Spleen (tissue), 11 donors: ENCODE data around the gene AMTN. TPM values are rescaled to one million over a fixed set of nuclear protein-coding genes. Genes with fewer than 3 reads are reported as not detected.

ENCODE experiments used
- DNase-seq: peaks from one replicate; pipeline ENCODE4 v3.0.0-alpha.2; 2020
- H3K27ac ChIP-seq, 8 donors: fragments of 200-600 bp; sonication (generic) in 7 of 8; 1 replicate in 4 of 8; 2 replicates in 4 of 8; pipeline versions ENCODE4 v1.5.0 to v1.8.0; 2016 to 2021; ENCODE audit warnings: inconsistent platforms in 4 of 8, mild to moderate bottlenecking in 4 of 8, moderate library complexity in 1 of 8
- H3K27me3 ChIP-seq, 7 donors: fragments of 200-600 bp; sonication (generic) in 6 of 7; replicated peaks in 1 of 7; 1 replicate in 4 of 7; 2 replicates in 3 of 7; pipeline versions ENCODE4 v1.5.0 to v1.8.0; 2016 to 2021; ENCODE audit warnings: inconsistent platforms in 3 of 7, mild to moderate bottlenecking in 1 of 7
- H3K36me3 ChIP-seq, 6 donors: fragments of 200-600 bp; sonication (generic) in 5 of 6; 1 replicate in 4 of 6; 2 replicates in 2 of 6; pipeline versions ENCODE4 v1.5.0 to v1.8.0; 2016 to 2021; ENCODE audit warnings: inconsistent platforms in 2 of 6
- H3K4me1 ChIP-seq, 6 donors: fragments of 200-600 bp; sonication (generic) in 5 of 6; 1 replicate in 3 of 6; 2 replicates in 3 of 6; pipeline versions ENCODE4 v1.5.0 to v1.8.0; 2016 to 2021; ENCODE audit warnings: inconsistent platforms in 3 of 6
- H3K4me3 ChIP-seq, 8 donors: fragments of 200-600 bp; sonication (generic) in 7 of 8; 1 replicate in 4 of 8; 2 replicates in 4 of 8; pipeline versions ENCODE4 v1.5.0 to v1.8.0; 2016 to 2021; ENCODE audit warnings: inconsistent platforms in 4 of 8, mild to moderate bottlenecking in 4 of 8, moderate library complexity in 2 of 8
- H3K9me3 ChIP-seq, 8 donors: fragments of 200-600 bp; sonication (generic) in 7 of 8; 1 replicate in 4 of 8; 2 replicates in 4 of 8; pipeline versions ENCODE4 v1.5.0 to v1.8.0; 2016 to 2021; ENCODE audit warnings: inconsistent platforms in 4 of 8
- POLR2A ChIP-seq, 3 donors: fragments of 450-650 bp; IDR thresholded peaks; one replicate each; pipeline ENCODE4 v1.5.1; 2017; ENCODE audit warnings: antibody characterized with exemption in 3 of 3, mild to moderate bottlenecking in 1 of 3
- POLR2AphosphoS5 ChIP-seq, 3 donors: sonication (generic); formaldehyde crosslinking; IDR thresholded peaks; one replicate each; pipeline ENCODE4 v1.5.1; 2017; ENCODE audit warnings: antibody characterized with exemption in 3 of 3
- WGBS, 5 donors: extraction: QIAGEN DNeasy Blood & Tissue Kit in 3 of 5; methylation state at CpG; one replicate each; pipeline versions ENCODE4 v1.1.5 to v1.1.7; 2013 to 2018; 5-methylcytosine and 5-hydroxymethylcytosine counted together
- intact Hi-C: fragments of 100-400 bp; cut with DNase I; formaldehyde crosslinking; loops from one replicate; pipeline ENCODE4 v1.15.0; 2023; ENCODE audit warnings: low total_unique reads
- polyA plus RNA-seq, 3 donors: library from polyadenylated mRNA; stranded (reverse); fragments of 200-250 nt; gene quantifications; one replicate each; pipeline ENCODE4 v1.2.1, GENCODE V29; 2013
- total RNA-seq, 7 donors: library from RNA; depleted of rRNA in 3 of 7; stranded (reverse); fragments of >200 nt in 3 of 7; fragmentation: NEBNext Ultra II Directional in 4 of 7; extraction: Animal tissue kit (Norgen Biotek cat#: 25700) in 4 of 7; gene quantifications; one replicate each; pipeline versions ENCODE4 v1.1.0 to v1.2.1, GENCODE V29; 2016 to 2021
- TF ChIP-seq, protein P1 (sequence below), 11 experiments: fragments of 200-600 bp in 7 of 11; fragments of 450-650 bp in 4 of 11; sonication (generic) in 4 of 11; IDR thresholded peaks in 8 of 11; conservative IDR thresholded peaks in 3 of 11; 1 replicate in 7 of 11; 2 replicates in 4 of 11; pipeline versions ENCODE4 v1.4.0 to v1.8.0; 2016 to 2021; ENCODE audit warnings: antibody characterized with exemption in 11 of 11, inconsistent platforms in 4 of 11, mild to moderate bottlenecking in 1 of 11
- donor health status: healthy with polysubstance abuse.
- donor health status: DM: no; HTN: no; CAD: no; lungs with moderate emphysema.
- donor health status: DM: no; HTN: no; CAD: no.
- donor health status: Bipolar disorder and iron deficiency.
- donor health status: healthy.
- donor health status: DM: no; HTN: no; CAD: no.
- donor health status: DM: yes; HTN: yes; CAD: no.

The AMTN gene
- total and polyA plus RNA-seq, 10 donors, result not detected

DNA sequence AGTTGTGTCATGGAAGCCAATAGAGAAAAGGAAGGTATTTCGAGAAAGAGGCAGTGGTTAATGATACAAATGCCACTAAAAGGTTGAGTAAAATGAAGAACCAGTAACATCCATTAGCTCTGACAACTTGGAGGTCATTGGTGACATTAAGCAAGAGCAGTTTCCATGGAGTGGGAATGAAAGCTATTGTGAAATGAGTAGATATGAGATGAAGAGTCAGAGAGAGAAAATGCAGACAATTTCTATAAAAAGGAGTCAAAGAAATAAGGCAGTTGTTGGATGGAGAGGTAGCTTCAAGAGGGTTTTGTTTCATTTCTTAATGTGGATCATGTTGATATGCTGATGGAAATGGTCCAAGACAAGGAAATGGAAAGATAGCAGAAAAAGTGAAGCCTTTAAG is 9.6 kb upstream of the AMTN start:
- DNase-seq, result no peak
- no peaks in the 10 kb centered on the region for H3K36me3 ChIP-seq

GRCh38 chr4:70511365-70511764 is 7.0 kb upstream of the AMTN start:
- Histone ChIP-seq H3K36me3 (no peaks in the 10 kb centered on the region), H3K27me3 (peaks cover 0 to 5% (median 0%) of the 10 kb centered on the region in 7 donors), H3K4me1 (no peaks in the 10 kb centered on the region), H3K9me3 (no peaks in the 10 kb centered on the region), H3K4me3 (no peak overlapping the region), H3K27ac (no peak overlapping the region)
- intact Hi-C loops, result no loop called here
- 83 to 95% (median 93%) methylated on average over 3 of the region's 3 CpGs for WGBS, 5 donors
- no peak for DNase-seq
- TF ChIP-seq POLR2AphosphoS5 (IDR thresholded peaks at IDR 0.05) (no peak), POLR2A (IDR thresholded peaks at IDR 0.05) (no peak)
- TF ChIP-seq, protein P1, sequence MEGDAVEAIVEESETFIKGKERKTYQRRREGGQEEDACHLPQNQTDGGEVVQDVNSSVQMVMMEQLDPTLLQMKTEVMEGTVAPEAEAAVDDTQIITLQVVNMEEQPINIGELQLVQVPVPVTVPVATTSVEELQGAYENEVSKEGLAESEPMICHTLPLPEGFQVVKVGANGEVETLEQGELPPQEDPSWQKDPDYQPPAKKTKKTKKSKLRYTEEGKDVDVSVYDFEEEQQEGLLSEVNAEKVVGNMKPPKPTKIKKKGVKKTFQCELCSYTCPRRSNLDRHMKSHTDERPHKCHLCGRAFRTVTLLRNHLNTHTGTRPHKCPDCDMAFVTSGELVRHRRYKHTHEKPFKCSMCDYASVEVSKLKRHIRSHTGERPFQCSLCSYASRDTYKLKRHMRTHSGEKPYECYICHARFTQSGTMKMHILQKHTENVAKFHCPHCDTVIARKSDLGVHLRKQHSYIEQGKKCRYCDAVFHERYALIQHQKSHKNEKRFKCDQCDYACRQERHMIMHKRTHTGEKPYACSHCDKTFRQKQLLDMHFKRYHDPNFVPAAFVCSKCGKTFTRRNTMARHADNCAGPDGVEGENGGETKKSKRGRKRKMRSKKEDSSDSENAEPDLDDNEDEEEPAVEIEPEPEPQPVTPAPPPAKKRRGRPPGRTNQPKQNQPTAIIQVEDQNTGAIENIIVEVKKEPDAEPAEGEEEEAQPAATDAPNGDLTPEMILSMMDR (IDR thresholded peaks at IDR 0.05 in 8 of 11, conservative IDR thresholded peaks at IDR 0.05 in 3 of 11), result no peak

More for the DNA sequence above, 9.6 kb upstream of the AMTN start:
- TF ChIP-seq POLR2AphosphoS5 (IDR thresholded peaks at IDR 0.05) (no peak), POLR2A (IDR thresholded peaks at IDR 0.05) (no peak)
- TF ChIP-seq, protein P1 (IDR thresholded peaks at IDR 0.05 in 8 of 11, conservative IDR thresholded peaks at IDR 0.05 in 3 of 11), result no peak
- H3K4me3 ChIP-seq, result no peak overlapping the region
- H3K27me3 ChIP-seq, result peaks cover 0 to 5% (median 0%) of the 10 kb centered on the region in 7 donors
- no peaks in the 10 kb centered on the region for H3K9me3 ChIP-seq
- intact Hi-C loops, result loop anchor here (10.0 kb wide), 1 partner anchor 824 kb away; no protein-coding TSS in a partner anchor
- peaks cover 0 to 3% (median 0%) of the 10 kb centered on the region in 6 donors for H3K4me1 ChIP-seq
- no peak overlapping the region for H3K27ac ChIP-seq
- WGBS, 5 donors, result 43 to 54% (median 48%) methylated on average over 1 of the region's 1 CpG

DNA sequence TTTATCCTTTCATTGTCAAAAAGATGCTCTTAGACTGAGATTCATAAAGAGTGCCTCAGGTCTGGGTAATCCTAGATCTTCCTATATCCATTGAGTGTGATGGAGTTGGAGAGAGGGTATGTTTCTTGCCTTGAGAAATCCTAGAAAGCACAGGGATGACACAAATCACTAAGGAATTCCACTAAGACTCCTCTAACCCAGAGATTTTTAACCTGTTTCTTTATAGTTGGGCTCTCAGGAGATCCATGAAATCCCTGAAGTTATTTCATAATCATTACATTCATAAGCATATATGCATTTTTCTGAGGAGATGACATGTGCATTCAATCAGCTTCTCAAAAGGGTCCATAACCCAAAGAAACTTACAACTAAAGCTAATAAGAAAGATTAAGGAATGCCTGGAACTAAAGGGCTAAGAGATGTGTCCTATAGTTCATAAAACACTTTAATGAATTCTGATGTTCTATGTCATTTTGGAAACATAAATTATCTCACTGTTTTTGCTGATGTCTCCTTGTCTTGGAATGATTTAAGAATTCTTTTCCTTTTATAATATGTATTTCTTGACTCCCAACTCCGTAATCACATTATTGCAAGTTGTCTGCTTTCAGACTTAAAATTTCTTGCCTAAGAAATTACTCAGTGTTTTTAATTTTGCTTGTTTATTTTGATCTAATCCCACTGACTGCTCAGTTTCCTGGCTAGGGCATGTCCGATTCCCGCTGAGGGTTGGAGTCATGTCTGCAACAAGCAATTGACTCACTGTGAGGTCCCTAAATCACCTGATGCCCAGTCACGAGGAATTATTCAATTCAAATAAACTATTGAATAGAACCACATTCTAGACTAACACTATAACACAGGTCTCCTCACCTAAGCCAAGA is 2.8 kb upstream of the AMTN start:
- no peak for DNase-seq
- TF ChIP-seq, protein P1 (IDR thresholded peaks at IDR 0.05 in 8 of 11, conservative IDR thresholded peaks at IDR 0.05 in 3 of 11), result no peak
- TF ChIP-seq POLR2AphosphoS5 (IDR thresholded peaks at IDR 0.05) (no peak), POLR2A (IDR thresholded peaks at IDR 0.05) (no peak)
- H3K27me3 ChIP-seq, result peaks cover 0 to 2% (median 0%) of the 10 kb centered on the region in 7 donors
- no peak overlapping the region for H3K4me3 ChIP-seq
- H3K36me3 ChIP-seq, result no peaks in the 10 kb centered on the region
- H3K27ac ChIP-seq, result no peak overlapping the region
- intact Hi-C loops, result no loop called here
- WGBS, 5 donors, result 70 to 83% (median 79%) methylated on average over 4 of the region's 4 CpGs
- H3K4me1 ChIP-seq, result no peaks in the 10 kb centered on the region
- no peaks in the 10 kb centered on the region for H3K9me3 ChIP-seq

GRCh38 chr4:70518716-70519115 is 347 bp downstream of the AMTN start:
- TF ChIP-seq POLR2AphosphoS5 (IDR thresholded peaks at IDR 0.05) (no peak), POLR2A (IDR thresholded peaks at IDR 0.05) (no peak)
- TF ChIP-seq, protein P1 (IDR thresholded peaks at IDR 0.05 in 8 of 11, conservative IDR thresholded peaks at IDR 0.05 in 3 of 11), result no peak
- no peaks in the 10 kb centered on the region for H3K4me1 ChIP-seq
- no peak overlapping the region for H3K27ac ChIP-seq
- DNase-seq, result no peak
- no peaks in the 10 kb centered on the region for H3K36me3 ChIP-seq
- no peak overlapping the region for H3K4me3 ChIP-seq
- H3K9me3 ChIP-seq, result no peaks in the 10 kb centered on the region
- 58 to 83% (median 76%) methylated on average over 3 of the region's 3 CpGs for WGBS, 5 donors
- H3K27me3 ChIP-seq, result no peaks in the 10 kb centered on the region
- intact Hi-C loops, result no loop called here
